Duodenal mucosa (tissue), 2 donors: ENCODE data around the gene NRF1.
A peak's percentile ranks its signal among the peaks of the same experiment; 100 is the strongest.

Source experiments
- H3K27ac ChIP-seq: one replicate; pipeline ENCODE4 v1.7.0; 2013; ENCODE audit warnings: low read depth, low read length
- H3K27me3 ChIP-seq, 2 donors: one replicate each; pipeline ENCODE4 v1.7.0; 2013; ENCODE audit warnings: low read length in 2 of 2, control low read depth in 1 of 2; ENCODE audit not compliant: insufficient read depth in 2 of 2, control insufficient read depth in 1 of 2
- H3K36me3 ChIP-seq, 2 donors: one replicate each; pipeline ENCODE4 v1.7.0; 2013; ENCODE audit warnings: low read length in 2 of 2, control low read depth in 1 of 2; ENCODE audit not compliant: insufficient read depth in 2 of 2, control insufficient read depth in 1 of 2
- H3K4me1 ChIP-seq, 2 donors: one replicate each; pipeline ENCODE4 v1.7.0; 2013; ENCODE audit warnings: low read length in 2 of 2, control low read depth in 1 of 2; ENCODE audit not compliant: insufficient read depth in 2 of 2, control insufficient read depth in 1 of 2
- H3K4me3 ChIP-seq, 2 donors: one replicate each; pipeline ENCODE4 v1.7.0; 2013; ENCODE audit warnings: low read length in 2 of 2, low read depth in 1 of 2
- H3K9ac ChIP-seq, 2 donors: one replicate each; pipeline ENCODE4 v1.7.0; 2013; ENCODE audit warnings: low read length in 2 of 2, low read depth in 1 of 2
- H3K9me3 ChIP-seq, 2 donors: one replicate each; pipeline ENCODE4 v1.7.0; 2013; ENCODE audit warnings: low read length in 2 of 2, control low read depth in 1 of 2; ENCODE audit not compliant: control insufficient read depth in 1 of 2

The NRF1 gene

GRCh38 chr7:129774871-129775694 is 163.6 kb downstream of the NRF1 start:
- no peaks in the 10 kb centered on the region for H3K36me3 ChIP-seq
- no peaks in the 10 kb centered on the region for H3K9me3 ChIP-seq
- H3K27me3 ChIP-seq = peaks cover 20 to 23% of the 10 kb centered on the region in 2 donors
- no peak overlapping the region for H3K9ac ChIP-seq
- peaks cover 0 to 11% of the 10 kb centered on the region in 2 donors for H3K4me1 ChIP-seq
- H3K27ac ChIP-seq = no peak overlapping the region
- no peak overlapping the region for H3K4me3 ChIP-seq

DNA sequence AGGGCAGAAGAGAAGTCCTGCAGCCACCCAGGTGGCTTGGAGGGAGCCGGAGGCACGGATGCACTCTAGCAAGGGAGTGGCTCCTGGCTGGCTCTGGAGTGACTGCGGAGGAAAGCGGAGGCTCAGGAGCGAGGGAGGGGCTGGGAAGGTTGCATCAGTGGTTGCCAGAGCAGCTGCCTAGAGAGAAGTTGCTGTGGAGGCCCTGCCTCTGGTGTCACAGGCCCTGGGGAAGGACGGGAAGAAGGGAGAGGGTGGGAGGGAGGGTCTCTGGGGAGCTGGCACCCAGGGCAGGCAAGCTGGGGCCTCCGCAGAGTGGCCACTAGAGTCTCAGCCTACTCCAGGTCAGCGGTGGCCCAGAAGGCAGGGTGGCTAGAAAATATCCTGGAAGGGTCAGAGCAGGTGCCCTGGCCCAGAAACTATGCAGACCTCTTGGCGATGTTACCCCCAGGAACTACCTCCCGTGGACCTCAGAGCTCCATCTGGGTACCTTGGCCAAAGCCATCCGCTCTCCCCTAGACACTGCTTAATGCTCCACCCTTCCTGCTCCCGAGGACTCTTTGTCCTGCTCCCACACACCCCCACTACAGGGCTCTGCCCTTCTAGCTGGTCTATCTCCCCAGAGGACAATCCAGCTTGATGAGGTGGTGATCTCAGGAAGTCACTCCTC is 164.3 kb downstream of the NRF1 start:
- Histone ChIP-seq H3K27ac (no peak overlapping the region), H3K27me3 (peaks cover 24% of the 10 kb centered on the region in 2 donors), H3K9me3 (no peaks in the 10 kb centered on the region), H3K36me3 (no peaks in the 10 kb centered on the region), H3K4me3 (no peak overlapping the region), H3K4me1 (peaks cover 0 to 16% of the 10 kb centered on the region in 2 donors), H3K9ac (no peak overlapping the region)

GRCh38 chr7:129776362-129776722 is 164.8 kb downstream of the NRF1 start:
- H3K4me3 ChIP-seq = no peak overlapping the region
- peaks cover 3 to 22% of the 10 kb centered on the region in 2 donors for H3K4me1 ChIP-seq
- H3K27me3 ChIP-seq = peaks cover 27 to 29% of the 10 kb centered on the region in 2 donors
- H3K27ac ChIP-seq = no peak overlapping the region
- H3K9me3 ChIP-seq = no peaks in the 10 kb centered on the region
- H3K36me3 ChIP-seq = no peaks in the 10 kb centered on the region
- no peak overlapping the region for H3K9ac ChIP-seq

GRCh38 chr7:129777195-129777844 is 165.8 kb downstream of the NRF1 start:
- peaks cover 35 to 39% of the 10 kb centered on the region in 2 donors for H3K27me3 ChIP-seq
- no peak overlapping the region for H3K9ac ChIP-seq
- peaks cover 10 to 30% of the 10 kb centered on the region in 2 donors for H3K4me1 ChIP-seq
- H3K36me3 ChIP-seq = no peaks in the 10 kb centered on the region
- H3K9me3 ChIP-seq = no peaks in the 10 kb centered on the region
- no peak overlapping the region for H3K4me3 ChIP-seq
- no peak overlapping the region for H3K27ac ChIP-seq

DNA sequence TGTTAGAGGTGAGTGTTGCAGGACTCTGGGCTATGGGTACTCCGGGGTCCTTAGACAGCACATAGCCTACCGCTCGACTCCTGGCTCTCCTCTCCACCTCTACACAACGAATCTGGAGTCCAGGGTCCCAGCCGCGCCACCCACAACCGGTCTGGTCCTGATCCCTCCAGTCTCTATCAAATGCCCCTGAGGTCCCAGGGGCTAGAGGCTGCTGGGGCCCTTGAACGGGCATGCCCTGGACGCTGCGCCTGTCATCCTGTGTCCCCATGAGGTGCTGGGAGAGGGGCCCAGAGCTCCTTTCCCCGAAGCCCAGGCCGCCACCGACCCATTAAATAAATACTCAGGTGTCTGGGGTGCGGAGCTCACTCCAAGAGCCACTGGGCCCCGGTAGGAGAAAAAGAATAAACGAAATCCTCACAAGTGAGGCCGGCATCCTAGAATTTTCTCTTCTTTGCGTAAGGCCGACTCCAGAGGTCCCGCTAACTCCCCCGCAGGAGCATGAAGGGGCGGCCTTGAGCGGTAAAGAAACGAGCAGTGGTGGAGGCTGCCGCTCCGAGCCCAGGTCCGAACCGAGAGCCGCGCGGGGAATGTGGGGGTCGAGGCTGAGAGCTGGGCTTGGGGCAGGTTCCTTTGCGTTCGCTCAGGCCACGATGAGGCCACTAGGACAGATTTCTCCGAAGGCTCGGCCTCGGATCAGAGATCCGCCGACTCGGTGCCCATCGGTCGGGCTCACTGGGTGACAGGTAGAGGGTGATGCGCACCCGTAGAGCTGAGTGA is 166.7 kb downstream of the NRF1 start:
- Histone ChIP-seq H3K36me3 (no peaks in the 10 kb centered on the region), H3K9ac (no peak overlapping the region), H3K4me3 (peak overlapping the region; percentile 56 to 62), H3K27me3 (peaks cover 43 to 47% of the 10 kb centered on the region in 2 donors), H3K27ac (no peak overlapping the region), H3K4me1 (peaks cover 18 to 38% of the 10 kb centered on the region in 2 donors), H3K9me3 (no peaks in the 10 kb centered on the region)

DNA sequence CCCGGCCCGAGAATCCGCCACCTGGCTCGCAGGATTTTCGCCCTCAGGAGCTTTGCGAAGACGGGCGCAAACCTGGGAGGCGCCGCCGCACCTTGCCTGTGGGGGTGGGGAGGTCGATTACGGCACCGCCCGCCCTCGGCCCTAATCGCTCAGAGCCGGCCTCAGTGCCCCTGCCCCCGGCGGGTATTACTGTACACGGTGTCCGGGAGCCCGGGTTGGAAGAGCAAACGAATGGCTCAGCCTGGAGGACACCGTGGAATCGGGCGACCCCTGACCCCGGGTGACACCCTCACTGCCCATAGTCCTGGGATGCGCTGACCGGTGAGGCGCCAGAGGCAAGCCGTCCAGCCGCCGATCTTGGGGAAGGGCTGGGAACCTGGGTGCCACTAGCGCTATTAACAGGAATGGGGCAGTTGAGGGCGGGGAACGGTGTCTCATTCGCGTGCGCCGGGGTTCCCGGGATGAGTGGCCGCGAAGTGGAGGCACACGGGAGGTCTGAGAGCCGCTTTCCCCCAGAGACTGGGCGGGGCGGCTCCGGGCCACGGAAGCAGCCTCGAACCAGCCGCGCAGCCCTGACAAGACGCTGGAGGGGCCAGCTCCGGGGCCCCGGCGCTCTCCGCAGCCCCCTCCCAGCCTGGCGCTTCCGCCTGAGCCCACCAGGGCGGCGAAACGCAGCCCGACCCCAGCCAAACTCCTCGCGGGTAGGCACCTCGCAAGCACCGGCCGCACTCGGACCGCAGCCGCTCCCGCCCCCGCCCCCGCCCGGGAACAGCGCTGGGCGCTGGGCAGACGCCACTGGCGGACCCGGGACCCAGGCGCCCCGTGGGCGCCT is 167.5 kb downstream of the NRF1 start:
- no peak overlapping the region for H3K27ac ChIP-seq
- peak overlapping the region; percentile 56 to 62 for H3K4me3 ChIP-seq
- H3K9me3 ChIP-seq = no peaks in the 10 kb centered on the region
- H3K4me1 ChIP-seq = peaks cover 19 to 43% of the 10 kb centered on the region in 2 donors
- peaks cover 50 to 54% of the 10 kb centered on the region in 2 donors for H3K27me3 ChIP-seq
- no peak overlapping the region for H3K9ac ChIP-seq
- no peaks in the 10 kb centered on the region for H3K36me3 ChIP-seq

GRCh38 chr7:129779602-129780256 is 168.2 kb downstream of the NRF1 start:
- no peaks in the 10 kb centered on the region for H3K36me3 ChIP-seq
- H3K4me3 ChIP-seq = peak overlapping the region; percentile 52 to 62
- no peaks in the 10 kb centered on the region for H3K9me3 ChIP-seq
- H3K27me3 ChIP-seq = peaks cover 57 to 58% of the 10 kb centered on the region in 2 donors
- H3K4me1 ChIP-seq = peaks cover 22 to 48% of the 10 kb centered on the region in 2 donors
- H3K27ac ChIP-seq = no peak overlapping the region
- H3K9ac ChIP-seq = no peak overlapping the region

GRCh38 chr7:129780257-129780973 is 168.9 kb downstream of the NRF1 start:
- H3K27ac ChIP-seq = no peak overlapping the region
- peak overlapping the region; percentile 51 to 73 for H3K4me3 ChIP-seq
- H3K4me1 ChIP-seq = peaks cover 28 to 55% of the 10 kb centered on the region in 2 donors
- peaks cover 64 to 65% of the 10 kb centered on the region in 2 donors for H3K27me3 ChIP-seq
- no peaks in the 10 kb centered on the region for H3K36me3 ChIP-seq
- no peaks in the 10 kb centered on the region for H3K9me3 ChIP-seq
- H3K9ac ChIP-seq = no peak overlapping the region
